HEK293T (cell line): ENCODE measurements around the gene PPP2CA.

ENCODE experiments used
- ARNT ChIP-seq: fragments of 450-650 bp; IDR thresholded peaks from 2 replicates; pipeline ENCODE4 v1.6.1; 2017; ENCODE audit warnings: mild to moderate bottlenecking
- BHLHE40 ChIP-seq: fragments of 450-650 bp; IDR thresholded peaks from 2 replicates; pipeline ENCODE4 v1.6.1; 2016; ENCODE audit warnings: mild to moderate bottlenecking, moderate library complexity, borderline replicate concordance
- FOXK2 ChIP-seq: fragments of 450-650 bp; IDR thresholded peaks from 2 replicates; pipeline ENCODE4 v1.6.1; 2016; ENCODE audit warnings: mild to moderate bottlenecking
- FOXM1 ChIP-seq: fragments of 450-650 bp; IDR thresholded peaks from 2 replicates; pipeline ENCODE4 v1.6.1; 2017; ENCODE audit warnings: mild to moderate bottlenecking, borderline replicate concordance
- HDGF ChIP-seq: fragments of 450-650 bp; IDR thresholded peaks from 2 replicates; pipeline ENCODE4 v1.6.1; 2017; ENCODE audit warnings: antibody characterized with exemption, borderline replicate concordance
- L3MBTL2 ChIP-seq: fragments of 450-650 bp; conservative IDR thresholded peaks from 2 replicates; pipeline ENCODE4 v1.6.1; 2016; ENCODE audit warnings: mild to moderate bottlenecking
- SP1 ChIP-seq: fragments of 450-650 bp; IDR thresholded peaks from 2 replicates; pipeline ENCODE4 v1.6.1; 2017
- SUZ12 ChIP-seq: fragments of 450-650 bp; IDR thresholded peaks from 2 replicates; pipeline ENCODE4 v1.6.1; 2016; ENCODE audit warnings: mild to moderate bottlenecking
- TARDBP ChIP-seq: fragments of 450-650 bp; IDR thresholded peaks from 2 replicates; pipeline ENCODE4 v1.6.1; 2016
- ZNF384 ChIP-seq: fragments of 450-650 bp; IDR thresholded peaks from 2 replicates; pipeline ENCODE4 v1.6.1; 2016

GRCh38 chr5:134153657-134154056 is 72.2 kb downstream of the PPP2CA start:
- TF ChIP-seq SP1 (no peak), FOXM1 (no peak), TARDBP (no peak), SUZ12 (no peak), ZNF384 (no peak), HDGF (no peak), FOXK2 (no peak), BHLHE40 (no peak), L3MBTL2 (no peak), ARNT (no peak)
